HEK293 (cell line): ENCODE data around the gene LRRC53.

Experiments used
- SETDB1 ChIP-seq: IDR thresholded peaks from one replicate; pipeline ENCODE4 v1.6.1; 2017; ENCODE audit warnings: mild to moderate bottlenecking, low read length, moderate library complexity, mixed read lengths; ENCODE audit not compliant: insufficient read length
- ZNF175 ChIP-seq: fragments of 450-650 bp; formaldehyde crosslinking; IDR thresholded peaks from 2 replicates; pipeline ENCODE4 v1.5.1; 2016; ENCODE audit warnings: missing biosample characterization, missing genetic modification characterization
- TF ChIP-seq, protein P1 (sequence below): fragments of 450-650 bp; formaldehyde crosslinking; IDR thresholded peaks from 2 replicates; pipeline ENCODE4 v1.5.1; 2016; ENCODE audit warnings: missing biosample characterization, missing genetic modification characterization
- TF ChIP-seq, protein P2 (sequence below): fragments of 450-650 bp; formaldehyde crosslinking; IDR thresholded peaks from 2 replicates; pipeline ENCODE4 v1.5.1; 2016; ENCODE audit warnings: missing biosample characterization, missing genetic modification characterization, borderline replicate concordance

DNA sequence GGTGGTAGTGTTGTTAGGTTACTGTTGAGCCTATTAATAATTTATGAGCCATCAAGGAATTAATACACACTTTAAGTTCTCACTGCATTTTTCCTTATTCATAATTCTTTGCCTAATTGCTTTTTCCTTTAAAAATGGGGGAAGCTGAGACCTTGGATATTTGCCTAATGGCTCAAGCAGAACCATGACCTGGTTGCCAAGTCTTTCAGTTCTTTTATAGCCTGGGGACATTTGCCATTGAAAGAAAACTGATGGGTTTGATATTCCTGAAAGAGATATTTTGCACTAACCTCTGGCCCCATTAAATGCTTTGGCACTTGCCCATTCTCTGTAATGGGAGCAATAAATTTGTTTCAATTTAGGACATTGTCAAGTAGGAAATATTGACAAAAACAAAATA is 18.5 kb upstream of the LRRC53 start:
- TF ChIP-seq, protein P1, sequence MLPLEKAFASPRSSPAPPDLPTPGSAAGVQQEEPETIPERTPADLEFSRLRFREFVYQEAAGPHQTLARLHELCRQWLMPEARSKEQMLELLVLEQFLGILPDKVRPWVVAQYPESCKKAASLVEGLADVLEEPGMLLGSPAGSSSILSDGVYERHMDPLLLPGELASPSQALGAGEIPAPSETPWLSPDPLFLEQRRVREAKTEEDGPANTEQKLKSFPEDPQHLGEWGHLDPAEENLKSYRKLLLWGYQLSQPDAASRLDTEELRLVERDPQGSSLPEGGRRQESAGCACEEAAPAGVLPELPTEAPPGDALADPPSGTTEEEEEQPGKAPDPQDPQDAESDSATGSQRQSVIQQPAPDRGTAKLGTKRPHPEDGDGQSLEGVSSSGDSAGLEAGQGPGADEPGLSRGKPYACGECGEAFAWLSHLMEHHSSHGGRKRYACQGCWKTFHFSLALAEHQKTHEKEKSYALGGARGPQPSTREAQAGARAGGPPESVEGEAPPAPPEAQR: no peak
- TF ChIP-seq SETDB1 (no peak), ZNF175 (tag by site-specific recombination) (no peak)
- TF ChIP-seq, protein P2, sequence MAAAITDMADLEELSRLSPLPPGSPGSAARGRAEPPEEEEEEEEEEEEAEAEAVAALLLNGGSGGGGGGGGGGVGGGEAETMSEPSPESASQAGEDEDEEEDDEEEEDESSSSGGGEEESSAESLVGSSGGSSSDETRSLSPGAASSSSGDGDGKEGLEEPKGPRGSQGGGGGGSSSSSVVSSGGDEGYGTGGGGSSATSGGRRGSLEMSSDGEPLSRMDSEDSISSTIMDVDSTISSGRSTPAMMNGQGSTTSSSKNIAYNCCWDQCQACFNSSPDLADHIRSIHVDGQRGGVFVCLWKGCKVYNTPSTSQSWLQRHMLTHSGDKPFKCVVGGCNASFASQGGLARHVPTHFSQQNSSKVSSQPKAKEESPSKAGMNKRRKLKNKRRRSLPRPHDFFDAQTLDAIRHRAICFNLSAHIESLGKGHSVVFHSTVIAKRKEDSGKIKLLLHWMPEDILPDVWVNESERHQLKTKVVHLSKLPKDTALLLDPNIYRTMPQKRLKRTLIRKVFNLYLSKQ (tag by site-specific recombination): no peak
